KMS-11 (cell line): ENCODE data around the gene ROPN1L.

ENCODE experiments used
- H2AFZ ChIP-seq: fragments of 200-600 bp; sonication (generic); 2 replicates; pipeline ENCODE4 v1.6.1; 2016; ENCODE audit warnings: antibody characterized with exemption, mixed run types, low read depth
- H3K27ac ChIP-seq: fragments of 200-600 bp; sonication (generic); 2 replicates; pipeline ENCODE4 v1.6.1; 2016; ENCODE audit warnings: mild to moderate bottlenecking, mixed run types
- H3K27me3 ChIP-seq: fragments of 200-600 bp; sonication (generic); 2 replicates; pipeline ENCODE4 v1.6.1; 2017; ENCODE audit warnings: mild to moderate bottlenecking, low read depth, mixed run types, moderate library complexity; ENCODE audit not compliant: insufficient read depth
- H3K36me3 ChIP-seq: fragments of 200-600 bp; sonication (generic); 2 replicates; pipeline ENCODE4 v1.6.1; 2017; ENCODE audit warnings: mild to moderate bottlenecking, mixed run types; ENCODE audit not compliant: insufficient read depth
- H3K4me1 ChIP-seq: fragments of 200-600 bp; sonication (generic); 2 replicates; pipeline ENCODE4 v1.6.1; 2016; ENCODE audit warnings: mild to moderate bottlenecking, low read depth, mixed run types; ENCODE audit not compliant: poor library complexity, severe bottlenecking
- H3K4me2 ChIP-seq: fragments of 200-600 bp; sonication (generic); 2 replicates; pipeline ENCODE4 v1.7.0; 2016; ENCODE audit warnings: mild to moderate bottlenecking, mixed run types
- H3K4me3 ChIP-seq: fragments of 200-600 bp; sonication (generic); IDR thresholded peaks from 2 replicates; pipeline ENCODE4 v1.6.1; 2017; ENCODE audit warnings: low read depth, low read length, mixed read lengths; ENCODE audit not compliant: insufficient read depth
- H3K79me2 ChIP-seq: fragments of 200-600 bp; sonication (generic); 2 replicates; pipeline ENCODE4 v1.6.1; 2016; ENCODE audit warnings: low read depth, mixed run types; ENCODE audit not compliant: insufficient read depth
- H3K9ac ChIP-seq: fragments of 200-600 bp; sonication (generic); 2 replicates; pipeline ENCODE4 v1.6.1; 2016; ENCODE audit warnings: mild to moderate bottlenecking, mixed run types
- H4K20me1 ChIP-seq: fragments of 200-600 bp; sonication (generic); 2 replicates; pipeline ENCODE4 v1.6.1; 2016; ENCODE audit warnings: mild to moderate bottlenecking, mixed run types; ENCODE audit not compliant: insufficient read depth
- TF ChIP-seq, protein P1 (sequence below): fragments of 200-600 bp; sonication (generic); conservative IDR thresholded peaks from 2 replicates; pipeline ENCODE4 v1.6.1; 2017; ENCODE audit warnings: low read depth, mild to moderate bottlenecking, antibody characterized with exemption, low read length, moderate library complexity, mixed read lengths

Gene ROPN1L

DNA sequence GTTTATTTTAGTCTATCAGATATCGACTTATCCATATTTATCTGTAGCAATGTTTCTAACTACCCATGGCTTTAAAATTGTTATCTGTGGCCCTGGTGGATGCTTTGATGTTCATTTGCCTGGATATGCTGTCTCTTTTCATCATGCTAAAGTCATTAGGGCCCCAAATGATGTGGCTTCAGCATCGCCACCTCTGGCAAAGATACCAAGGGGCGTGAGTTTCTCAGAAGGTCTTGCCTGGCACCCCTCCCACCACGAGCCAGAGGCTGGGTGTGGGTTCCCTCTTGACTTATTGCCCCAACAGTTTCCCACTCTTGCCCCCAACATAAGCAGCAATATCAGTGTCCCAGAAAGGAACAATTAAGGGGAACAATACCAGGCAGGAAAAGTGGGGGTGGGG lies 5.4 kb downstream of the ROPN1L start:
- H4K20me1 ChIP-seq: no peaks in the 10 kb centered on the region
- TF ChIP-seq, protein P1, sequence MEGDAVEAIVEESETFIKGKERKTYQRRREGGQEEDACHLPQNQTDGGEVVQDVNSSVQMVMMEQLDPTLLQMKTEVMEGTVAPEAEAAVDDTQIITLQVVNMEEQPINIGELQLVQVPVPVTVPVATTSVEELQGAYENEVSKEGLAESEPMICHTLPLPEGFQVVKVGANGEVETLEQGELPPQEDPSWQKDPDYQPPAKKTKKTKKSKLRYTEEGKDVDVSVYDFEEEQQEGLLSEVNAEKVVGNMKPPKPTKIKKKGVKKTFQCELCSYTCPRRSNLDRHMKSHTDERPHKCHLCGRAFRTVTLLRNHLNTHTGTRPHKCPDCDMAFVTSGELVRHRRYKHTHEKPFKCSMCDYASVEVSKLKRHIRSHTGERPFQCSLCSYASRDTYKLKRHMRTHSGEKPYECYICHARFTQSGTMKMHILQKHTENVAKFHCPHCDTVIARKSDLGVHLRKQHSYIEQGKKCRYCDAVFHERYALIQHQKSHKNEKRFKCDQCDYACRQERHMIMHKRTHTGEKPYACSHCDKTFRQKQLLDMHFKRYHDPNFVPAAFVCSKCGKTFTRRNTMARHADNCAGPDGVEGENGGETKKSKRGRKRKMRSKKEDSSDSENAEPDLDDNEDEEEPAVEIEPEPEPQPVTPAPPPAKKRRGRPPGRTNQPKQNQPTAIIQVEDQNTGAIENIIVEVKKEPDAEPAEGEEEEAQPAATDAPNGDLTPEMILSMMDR: no peak
- H3K27me3 ChIP-seq: no peaks in the 10 kb centered on the region; the same call in 1 of the 2 replicates
- H3K4me3 ChIP-seq: no peak overlapping the region
- H3K36me3 ChIP-seq: no peaks in the 10 kb centered on the region
- no peak overlapping the region for H3K4me2 ChIP-seq
- H3K27ac ChIP-seq: no peak overlapping the region
- H2AFZ ChIP-seq: no peak overlapping the region
- no peak overlapping the region for H3K9ac ChIP-seq
- H3K4me1 ChIP-seq: peaks cover 7% of the 10 kb centered on the region
- no peaks in the 10 kb centered on the region for H3K79me2 ChIP-seq

GRCh38 chr5:10448754-10449360 lies 7.2 kb downstream of the ROPN1L start:
- Histone ChIP-seq H3K9ac (no peak overlapping the region), H3K4me2 (no peak overlapping the region), H3K4me3 (no peak overlapping the region), H3K4me1 (no peaks in the 10 kb centered on the region), H4K20me1 (no peaks in the 10 kb centered on the region), H2AFZ (no peak overlapping the region), H3K36me3 (no peaks in the 10 kb centered on the region), H3K27ac (no peak overlapping the region), H3K79me2 (no peaks in the 10 kb centered on the region), H3K27me3 (no peaks in the 10 kb centered on the region)
- TF ChIP-seq, protein P1: no peak

DNA sequence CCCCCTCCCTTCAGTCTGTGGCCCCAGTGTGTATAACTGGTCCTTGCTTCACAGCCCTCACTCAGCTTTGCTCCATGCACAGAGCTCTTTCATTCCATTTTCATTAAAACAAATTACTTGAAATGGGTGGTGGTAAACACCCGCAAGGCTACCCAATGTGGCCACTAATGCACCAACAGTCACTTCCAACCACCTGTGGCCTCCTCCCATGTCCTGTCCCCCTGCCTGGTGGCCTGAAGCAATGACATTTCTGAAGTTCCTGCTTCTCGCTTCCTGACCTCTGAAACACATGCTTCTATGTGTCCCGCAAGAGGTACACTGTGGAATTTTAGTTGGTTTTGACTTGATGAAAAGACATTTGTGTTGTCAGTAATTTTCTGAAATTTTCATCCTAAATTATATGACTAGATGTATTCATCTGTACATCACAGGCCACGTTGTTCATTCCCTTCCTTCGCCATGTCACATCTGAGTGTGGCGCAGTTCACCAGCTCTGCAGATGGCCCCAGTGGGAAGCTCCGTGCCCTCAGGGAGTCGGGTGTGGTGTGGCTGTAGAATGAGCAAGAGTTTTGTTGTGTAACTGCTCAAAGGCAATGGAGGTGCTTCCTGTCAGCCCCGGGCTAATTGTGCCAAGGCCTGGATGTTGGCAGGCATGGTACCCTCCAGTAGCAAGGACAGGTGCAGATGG lies 9.6 kb downstream of the ROPN1L start:
- H3K4me2 ChIP-seq: no peak overlapping the region
- no peak overlapping the region for H2AFZ ChIP-seq
- H3K36me3 ChIP-seq: no peaks in the 10 kb centered on the region
- H3K4me3 ChIP-seq: no peak overlapping the region
- H3K4me1 ChIP-seq: no peaks in the 10 kb centered on the region
- H3K9ac ChIP-seq: no peak overlapping the region
- no peaks in the 10 kb centered on the region for H4K20me1 ChIP-seq
- H3K79me2 ChIP-seq: no peaks in the 10 kb centered on the region
- TF ChIP-seq, protein P1: no peak
- no peaks in the 10 kb centered on the region for H3K27me3 ChIP-seq
- H3K27ac ChIP-seq: no peak overlapping the region

DNA sequence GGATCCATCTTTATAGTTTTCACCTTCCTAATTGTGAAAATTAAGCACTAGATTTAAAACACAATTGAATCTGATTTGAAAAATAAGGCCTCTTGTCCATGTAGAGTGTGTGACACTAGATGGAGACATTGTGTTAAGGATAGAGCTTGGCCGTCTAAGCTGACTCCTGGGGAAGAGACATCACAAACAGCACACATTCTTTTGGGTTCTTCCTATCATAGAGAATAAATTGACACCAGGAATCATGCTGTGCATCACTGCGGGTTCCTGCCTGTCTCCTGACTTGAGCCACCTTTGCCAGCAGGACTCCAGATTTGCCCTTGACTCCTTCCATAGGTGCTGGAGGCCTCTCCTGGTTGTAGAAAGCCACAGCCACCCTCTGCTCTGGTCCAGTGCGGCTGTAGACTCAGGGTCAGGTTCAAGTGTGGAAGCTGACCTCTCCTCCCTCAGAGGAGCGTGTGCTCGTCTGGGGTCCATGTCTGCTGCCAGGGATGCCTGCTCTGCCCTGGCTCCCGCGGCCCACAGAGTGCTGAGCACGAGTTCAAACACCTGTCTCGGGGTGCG lies 11.2 kb downstream of the ROPN1L start:
- no peaks in the 10 kb centered on the region for H3K27me3 ChIP-seq
- no peaks in the 10 kb centered on the region for H3K4me1 ChIP-seq
- H3K4me2 ChIP-seq: no peak overlapping the region
- no peaks in the 10 kb centered on the region for H3K36me3 ChIP-seq
- no peak overlapping the region for H3K4me3 ChIP-seq
- TF ChIP-seq, protein P1: peak; percentile 85
- H3K79me2 ChIP-seq: no peaks in the 10 kb centered on the region
- no peak overlapping the region for H2AFZ ChIP-seq
- H3K27ac ChIP-seq: no peak overlapping the region
- no peak overlapping the region for H3K9ac ChIP-seq
- no peaks in the 10 kb centered on the region for H4K20me1 ChIP-seq
